Uterus (tissue), 4 donors: ENCODE results near the gene SMPDL3A. TPM values are rescaled to one million over a fixed set of nuclear protein-coding genes. Genes with fewer than 3 reads are reported as not detected.
"Not testable (repeated sequence)": the region's sequence is repeated elsewhere in the genome, so short reads cannot be mapped to it uniquely, and the experiment has no call there.

Source experiments
- DNase-seq, 2 donors: peaks; one replicate each; pipeline ENCODE4 v3.0.0-alpha.2; 2019 to 2020
- H3K27ac ChIP-seq, 2 donors: fragments of 200-600 bp; sonication (generic); 1 replicate in 1 of 2; 2 replicates in 1 of 2; pipeline ENCODE4 v1.5.1; 2016 to 2018
- H3K27me3 ChIP-seq, 2 donors: fragments of 200-600 bp; sonication (generic); one replicate each; pipeline ENCODE4 v1.5.1; 2018 to 2019; ENCODE audit warnings: control low read depth in 1 of 2
- H3K36me3 ChIP-seq, 2 donors: fragments of 200-600 bp; sonication (generic); one replicate each; pipeline ENCODE4 v1.5.1; 2019; ENCODE audit warnings: control low read depth in 1 of 2
- H3K4me1 ChIP-seq, 2 donors: fragments of 200-600 bp; sonication (generic); one replicate each; pipeline ENCODE4 v1.5.1; 2018 to 2019; ENCODE audit warnings: control low read depth in 1 of 2
- H3K4me3 ChIP-seq, 2 donors: fragments of 200-600 bp; sonication (generic); 1 replicate in 1 of 2; 2 replicates in 1 of 2; pipeline ENCODE4 v1.5.1; 2018 to 2019; ENCODE audit warnings: mild to moderate bottlenecking in 1 of 2
- H3K9me3 ChIP-seq, 2 donors: fragments of 200-600 bp; sonication (generic); one replicate each; pipeline ENCODE4 v1.5.1; 2019; ENCODE audit warnings: control low read depth in 1 of 2
- POLR2A ChIP-seq, 2 donors: fragments of 450-650 bp; IDR thresholded peaks; one replicate each; pipeline ENCODE4 v1.6.1; 2016; ENCODE audit warnings: antibody characterized with exemption in 2 of 2, mild to moderate bottlenecking in 1 of 2, moderate library complexity in 1 of 2
- intact Hi-C: fragments of 100-400 bp; cut with DNase I; formaldehyde crosslinking; loops from one replicate; pipeline ENCODE4 v1.15.1; 2023; ENCODE audit warnings: low total_unique reads
- total RNA-seq, 4 donors: library from RNA; depleted of rRNA in 3 of 4; stranded (reverse); fragments of >200 nt in 3 of 4; gene quantifications; one replicate each; pipeline versions ENCODE4 v1.1.0 to v1.2.4, GENCODE V29; 2014 to 2023
- TF ChIP-seq, protein P1 (sequence below), 4 experiments: fragments of 200-600 bp in 2 of 4; fragments of 450-650 bp in 2 of 4; sonication (generic) in 2 of 4; IDR thresholded peaks; one replicate each; pipeline ENCODE4 v1.5.1; 2016 to 2019; ENCODE audit warnings: antibody characterized with exemption in 4 of 4, mild to moderate bottlenecking in 2 of 4, moderate library complexity in 1 of 4
- donor health status: DM: yes; HTN: yes; CAD: no.

Gene SMPDL3A
- total RNA-seq, 4 donors from 2014 or later, result 4.1 to 18.7 (median 13.3) TPM

GRCh38 chr6:122746688-122747087 is 42.4 kb upstream of the SMPDL3A start:
- Histone ChIP-seq H3K4me3 (no peak overlapping the region), H3K27me3 (no peaks in the 10 kb centered on the region), H3K36me3 (no peaks in the 10 kb centered on the region), H3K9me3 (no peaks in the 10 kb centered on the region), H3K4me1 (no peaks in the 10 kb centered on the region), H3K27ac (no peak overlapping the region)
- no peak for TF ChIP-seq POLR2A (IDR thresholded peaks at IDR 0.05)
- TF ChIP-seq, protein P1, sequence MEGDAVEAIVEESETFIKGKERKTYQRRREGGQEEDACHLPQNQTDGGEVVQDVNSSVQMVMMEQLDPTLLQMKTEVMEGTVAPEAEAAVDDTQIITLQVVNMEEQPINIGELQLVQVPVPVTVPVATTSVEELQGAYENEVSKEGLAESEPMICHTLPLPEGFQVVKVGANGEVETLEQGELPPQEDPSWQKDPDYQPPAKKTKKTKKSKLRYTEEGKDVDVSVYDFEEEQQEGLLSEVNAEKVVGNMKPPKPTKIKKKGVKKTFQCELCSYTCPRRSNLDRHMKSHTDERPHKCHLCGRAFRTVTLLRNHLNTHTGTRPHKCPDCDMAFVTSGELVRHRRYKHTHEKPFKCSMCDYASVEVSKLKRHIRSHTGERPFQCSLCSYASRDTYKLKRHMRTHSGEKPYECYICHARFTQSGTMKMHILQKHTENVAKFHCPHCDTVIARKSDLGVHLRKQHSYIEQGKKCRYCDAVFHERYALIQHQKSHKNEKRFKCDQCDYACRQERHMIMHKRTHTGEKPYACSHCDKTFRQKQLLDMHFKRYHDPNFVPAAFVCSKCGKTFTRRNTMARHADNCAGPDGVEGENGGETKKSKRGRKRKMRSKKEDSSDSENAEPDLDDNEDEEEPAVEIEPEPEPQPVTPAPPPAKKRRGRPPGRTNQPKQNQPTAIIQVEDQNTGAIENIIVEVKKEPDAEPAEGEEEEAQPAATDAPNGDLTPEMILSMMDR (IDR thresholded peaks at IDR 0.05), result no peak
- no peak for DNase-seq
- intact Hi-C loops, result no loop called here

- no peaks in the 10 kb centered on the region for H3K36me3 ChIP-seq
- no peak overlapping the region for H3K27ac ChIP-seq
- no peak for DNase-seq
- H3K4me3 ChIP-seq, result no peak overlapping the region
- H3K9me3 ChIP-seq, result no peaks in the 10 kb centered on the region
- H3K4me1 ChIP-seq, result no peaks in the 10 kb centered on the region
- intact Hi-C loops, result no loop called here
- TF ChIP-seq POLR2A (IDR thresholded peaks at IDR 0.05), result no peak
- TF ChIP-seq, protein P1 (IDR thresholded peaks at IDR 0.05), result no peak
- no peaks in the 10 kb centered on the region for H3K27me3 ChIP-seq
Measured at GRCh38 chr6:122747573-122747972, 41.5 kb upstream of the SMPDL3A start.

GRCh38 chr6:122748945-122749344 is 40.1 kb upstream of the SMPDL3A start:
- H3K27me3 ChIP-seq, DNase-seq, intact Hi-C loops, H3K36me3 ChIP-seq, H3K4me3 ChIP-seq, H3K27ac ChIP-seq, H3K4me1 ChIP-seq, H3K9me3 ChIP-seq: not testable (repeated sequence)

- Histone ChIP-seq H3K4me1 (no peaks in the 10 kb centered on the region), H3K27ac (no peak overlapping the region), H3K36me3 (no peaks in the 10 kb centered on the region), H3K27me3 (no peaks in the 10 kb centered on the region), H3K4me3 (no peak overlapping the region), H3K9me3 (no peaks in the 10 kb centered on the region)
- intact Hi-C loops, result no loop called here
- DNase-seq, result no peak
- TF ChIP-seq POLR2A (IDR thresholded peaks at IDR 0.05), result no peak
- TF ChIP-seq, protein P1 (IDR thresholded peaks at IDR 0.05), result no peak
Measured at GRCh38 chr6:122749451-122750050, 39.5 kb upstream of the SMPDL3A start.

GRCh38 chr6:122751326-122751725 is 37.7 kb upstream of the SMPDL3A start:
- H3K4me3 ChIP-seq, result no peak overlapping the region
- intact Hi-C loops, result no loop called here
- no peaks in the 10 kb centered on the region for H3K4me1 ChIP-seq
- no peak for DNase-seq
- H3K9me3 ChIP-seq, result no peaks in the 10 kb centered on the region
- H3K36me3 ChIP-seq, result no peaks in the 10 kb centered on the region
- no peaks in the 10 kb centered on the region for H3K27me3 ChIP-seq
- TF ChIP-seq POLR2A (IDR thresholded peaks at IDR 0.05), result no peak
- TF ChIP-seq, protein P1 (IDR thresholded peaks at IDR 0.05), result no peak
- no peak overlapping the region for H3K27ac ChIP-seq

GRCh38 chr6:122752459-122752858 is 36.6 kb upstream of the SMPDL3A start:
- no peaks in the 10 kb centered on the region for H3K36me3 ChIP-seq
- no peaks in the 10 kb centered on the region for H3K4me1 ChIP-seq
- DNase-seq, result no peak
- intact Hi-C loops, result no loop called here
- no peak overlapping the region for H3K4me3 ChIP-seq
- no peaks in the 10 kb centered on the region for H3K27me3 ChIP-seq
- H3K27ac ChIP-seq, result peak overlapping the region; percentile 40
- no peaks in the 10 kb centered on the region for H3K9me3 ChIP-seq
- no peak for TF ChIP-seq POLR2A (IDR thresholded peaks at IDR 0.05)
- TF ChIP-seq, protein P1 (IDR thresholded peaks at IDR 0.05), result no peak
